Hematopoietic multipotent progenitor cell treated with erythropoietin and hydrocortisone succinate and interleukin-3 and kit ligand, for 15 days (in vitro differentiated cells): Measurements from ENCODE around the gene MRPL38.

Experiments
- DNase-seq: peaks from one replicate; pipeline ENCODE4 v3.0.0-alpha.2; 2015; ENCODE audit warnings: low spot score

The MRPL38 gene

DNA sequence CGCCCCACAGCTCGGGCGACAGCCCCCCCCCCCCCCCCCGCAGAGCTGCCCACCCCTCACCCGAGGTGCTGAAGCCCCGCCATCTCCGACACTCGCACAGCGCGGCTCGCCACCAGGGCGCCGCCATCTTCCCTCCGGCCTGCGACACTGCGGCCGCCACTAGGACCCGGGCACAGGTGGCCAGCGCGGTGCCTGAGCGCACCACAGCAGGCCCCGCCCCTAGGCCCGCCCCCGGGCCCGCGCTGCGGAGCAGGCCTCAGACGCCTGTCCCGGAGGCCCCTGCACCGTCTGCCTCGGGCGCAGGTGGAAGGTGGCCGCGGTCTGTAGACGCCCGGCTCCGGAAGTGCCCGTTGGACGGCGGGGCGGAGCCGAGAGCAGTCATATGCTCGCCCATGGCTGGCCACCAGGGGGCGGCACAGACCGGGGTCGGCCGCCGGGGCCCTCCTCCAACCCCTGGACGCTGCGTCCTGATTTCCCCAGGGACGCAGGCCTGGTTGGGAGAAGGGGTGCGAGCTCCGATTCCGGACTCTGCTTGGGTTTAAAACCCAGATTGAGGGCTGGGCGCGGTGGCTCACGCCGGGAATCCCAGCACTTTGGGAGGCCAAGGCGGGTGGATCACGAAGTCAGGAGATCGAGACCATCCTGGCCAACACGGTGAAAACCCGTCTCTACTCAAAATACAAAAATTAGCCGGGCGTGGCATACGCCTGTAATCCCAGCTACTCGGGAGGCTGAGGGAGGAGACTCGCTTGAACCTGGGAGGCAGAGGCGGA lies at the start of gene MRPL38:
TSS of gene MRPL38 (minus strand) at position 136 of the 773 bp plus-strand sequence. CDS start at position 127, 9 bp downstream.
- peak; percentile 89 for DNase-seq

DNA sequence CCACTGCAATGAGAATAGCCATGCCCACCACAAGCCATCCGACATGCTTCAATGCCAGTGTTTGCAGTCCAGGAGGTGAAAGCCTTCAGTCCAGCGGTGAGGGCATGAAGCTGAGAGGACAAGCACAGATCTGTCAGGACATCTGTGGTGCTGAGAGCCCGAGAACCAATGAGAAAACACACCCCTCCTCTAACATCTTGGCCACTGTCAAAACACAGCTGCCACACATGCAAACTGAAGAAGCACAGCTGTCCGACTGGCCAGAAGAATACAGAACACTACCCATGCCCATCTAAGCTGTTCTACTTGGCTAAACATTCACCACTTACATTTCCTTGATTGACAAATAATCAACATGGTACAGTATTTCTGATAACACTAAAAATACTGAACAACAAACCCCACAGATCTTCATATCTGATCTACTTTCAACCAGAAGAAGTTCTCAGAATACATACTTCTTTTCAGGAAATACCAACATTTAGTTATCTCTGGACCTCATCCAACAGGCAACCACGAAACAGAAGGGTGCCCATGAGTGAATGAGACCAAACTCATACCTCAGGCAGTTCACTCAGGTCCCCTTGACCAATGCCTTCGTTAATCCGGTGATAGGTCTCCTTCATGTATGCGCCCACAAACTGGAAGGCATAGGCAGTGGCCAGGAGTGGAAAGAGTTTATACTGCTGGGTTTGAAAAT lies 46.3 kb upstream of the MRPL38 start:
- peak; percentile 56 for DNase-seq

DNA sequence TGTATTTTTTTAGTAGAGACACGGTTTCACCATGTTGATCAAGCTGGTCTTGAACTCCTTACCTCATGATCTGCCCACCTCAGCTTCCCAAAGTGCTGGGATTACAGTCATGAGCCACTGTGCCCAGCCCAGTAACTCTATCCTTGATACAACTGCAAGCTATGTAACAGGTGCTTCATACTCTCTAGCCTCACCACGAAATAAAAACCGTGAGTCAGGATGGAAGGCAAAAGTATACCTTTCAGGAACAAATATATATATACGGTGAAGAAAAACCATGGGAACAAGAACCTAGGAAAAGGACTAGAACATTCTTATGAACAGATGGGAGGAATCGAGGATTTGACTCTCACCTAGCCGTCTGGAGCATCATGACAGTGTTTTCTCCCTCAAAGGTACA lies 45.7 kb upstream of the MRPL38 start:
- no peak for DNase-seq

DNA sequence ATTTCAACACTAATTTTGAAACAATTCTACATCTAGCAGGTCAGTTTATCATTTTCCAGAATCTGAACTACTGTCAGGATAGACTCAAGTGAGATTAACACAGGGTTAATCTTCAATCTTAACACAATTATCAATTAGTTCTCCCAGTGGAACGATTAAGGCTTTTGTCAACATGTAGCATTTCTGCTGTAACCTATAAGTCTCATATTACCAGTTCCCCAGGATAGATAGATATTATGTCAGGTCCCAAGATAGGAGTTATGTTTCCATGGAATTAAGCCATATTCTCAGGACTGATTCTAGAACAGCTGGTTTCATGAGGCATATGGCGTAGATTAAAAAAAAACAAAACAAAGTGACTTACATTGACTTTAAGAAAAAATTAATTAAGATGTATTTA lies 40.5 kb upstream of the MRPL38 start:
- no peak for DNase-seq

- no peak for DNase-seq
Observed at GRCh38 chr17:75943491-75943890, 38.8 kb upstream of the MRPL38 start.

DNA sequence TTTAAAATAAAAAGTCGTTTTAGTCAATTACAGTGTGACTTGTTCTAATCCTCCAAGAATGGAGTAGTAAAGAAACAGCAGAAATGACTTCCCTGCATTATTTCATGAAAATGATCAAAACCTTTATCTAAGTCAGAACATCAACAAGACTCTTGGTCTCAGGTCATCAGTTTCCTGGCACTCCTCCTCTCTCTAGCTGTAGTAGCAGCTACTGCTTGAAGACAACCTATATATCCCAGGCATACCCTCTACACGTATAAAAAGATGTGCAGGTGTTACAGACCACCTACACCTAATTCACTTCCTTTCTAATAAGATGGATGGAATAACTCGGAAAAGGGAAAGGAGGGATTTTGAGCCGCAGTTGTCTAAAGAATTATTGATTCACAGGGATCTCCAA lies 37.8 kb upstream of the MRPL38 start:
- DNase-seq: no peak

DNA sequence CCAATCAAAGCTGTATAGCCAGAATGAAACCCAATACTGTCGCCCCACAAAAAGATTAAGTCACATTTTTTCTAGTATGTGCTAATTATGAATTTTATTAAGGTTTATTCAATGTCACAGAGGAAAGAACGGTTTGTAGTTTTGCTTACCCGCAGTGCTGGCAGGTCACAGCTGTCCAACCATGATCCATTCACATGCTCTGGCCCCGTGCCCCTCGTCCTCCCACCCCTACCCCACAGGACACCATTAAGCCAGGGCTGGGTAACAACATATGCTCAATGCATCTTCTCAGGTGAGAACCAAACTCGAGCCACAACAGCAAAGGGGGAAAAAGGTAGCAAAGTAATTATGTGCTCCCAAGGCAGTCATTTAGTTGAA lies 36.7 kb upstream of the MRPL38 start:
- DNase-seq: no peak

DNA sequence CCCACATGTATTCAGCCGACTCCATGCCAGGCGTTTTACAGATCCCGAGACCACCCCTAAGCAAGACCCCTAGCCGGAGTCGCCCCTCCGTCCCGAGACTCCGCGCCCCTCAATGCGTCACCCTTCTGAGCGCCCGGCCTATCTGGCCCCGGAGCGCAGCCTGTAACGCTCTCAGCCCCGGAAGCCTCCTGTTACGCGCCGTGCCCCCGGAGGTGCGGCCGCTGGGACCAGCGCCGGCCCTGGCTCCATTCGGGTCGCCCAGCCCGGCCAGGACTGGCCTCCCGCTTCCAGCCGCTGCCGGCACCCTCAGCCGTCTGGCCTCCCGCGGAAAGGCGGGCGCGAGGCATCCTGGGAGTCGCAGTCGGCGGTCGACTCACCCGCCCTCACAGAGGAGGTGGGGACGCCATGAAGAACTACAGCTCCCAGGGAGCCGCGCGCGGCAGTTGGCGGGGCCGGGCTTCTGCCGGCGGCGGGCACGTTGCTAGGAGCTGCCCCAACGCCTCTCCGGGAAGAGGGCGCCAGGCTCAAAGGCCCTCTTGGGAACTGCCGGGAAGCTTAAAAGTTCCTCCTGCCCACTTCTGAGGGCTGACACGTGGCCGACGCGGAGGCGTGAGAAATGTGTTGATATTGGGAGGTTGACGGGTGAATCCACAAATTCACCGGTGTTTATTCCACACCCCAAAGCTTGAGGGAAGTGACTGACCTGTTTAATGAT lies 36.2 kb upstream of the MRPL38 start, which contains the start of gene FBF1:
TSS of gene FBF1 (minus strand) at position 316 of the 715 bp plus-strand sequence. CDS start 2,893 bp downstream, outside the sequence.
- DNase-seq: peak; percentile 90

DNA sequence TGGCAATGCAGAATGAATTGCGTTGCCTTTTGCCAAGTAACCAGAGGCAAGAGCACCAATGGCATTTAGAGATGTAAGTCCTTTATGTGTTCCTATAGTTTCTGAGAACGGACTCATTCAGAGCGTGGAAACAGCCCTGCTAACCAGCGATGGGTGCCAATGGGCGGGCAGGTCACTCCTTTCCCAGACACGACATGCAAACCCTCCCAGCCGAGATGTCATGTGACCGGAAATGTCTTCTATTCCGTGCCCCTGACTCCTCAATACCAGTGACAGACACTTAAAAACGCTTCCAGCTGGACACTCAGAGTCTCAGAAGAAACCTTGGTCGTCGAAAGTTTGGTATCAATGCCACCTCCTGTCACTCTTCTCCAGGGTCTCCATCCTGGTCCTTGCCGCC lies 33.0 kb upstream of the MRPL38 start:
- DNase-seq: no peak

DNA sequence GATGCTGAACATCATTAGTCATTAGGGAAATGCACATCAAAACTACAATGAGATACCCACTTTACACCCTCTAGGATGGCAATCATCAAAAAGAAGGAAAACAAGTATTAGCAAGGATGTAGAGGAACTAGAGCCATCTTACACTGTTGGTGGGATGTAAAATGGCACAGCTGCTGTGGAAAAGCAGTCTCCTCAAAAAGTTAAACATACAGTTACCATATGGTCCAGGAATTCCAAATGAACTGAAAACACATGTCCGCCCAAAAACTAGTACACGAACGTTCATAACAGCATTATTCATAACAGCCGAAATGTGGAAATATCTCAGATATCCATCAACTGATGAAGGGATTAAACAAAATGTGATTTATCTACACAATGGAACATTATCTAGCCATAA lies 29.1 kb upstream of the MRPL38 start:
- no peak for DNase-seq

- DNase-seq: no peak
Observed at GRCh38 chr17:75932852-75933251, 28.2 kb upstream of the MRPL38 start.

DNA sequence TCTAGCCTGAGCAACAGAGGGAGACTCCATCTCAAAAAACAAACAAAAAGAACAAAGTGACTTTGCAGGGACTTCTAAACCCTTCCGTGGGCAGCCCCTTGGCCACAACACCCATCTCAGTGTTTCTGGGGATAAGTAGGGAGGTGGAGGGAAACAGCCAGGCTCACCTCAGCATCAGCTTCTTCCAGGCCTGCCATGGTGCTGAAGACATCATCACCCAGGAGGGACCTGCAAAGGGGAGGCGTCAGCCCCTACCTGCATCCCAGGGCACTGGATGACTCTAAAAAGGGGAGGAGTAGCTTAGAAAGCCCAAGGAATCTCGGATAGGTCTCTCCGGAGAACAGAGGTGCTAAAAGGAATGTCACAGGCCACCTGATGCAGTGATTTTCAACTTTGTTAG lies 26.4 kb upstream of the MRPL38 start:
- no peak for DNase-seq

GRCh38 chr17:75927286-75927922 lies 22.7 kb upstream of the MRPL38 start:
- DNase-seq: peak; percentile 15

DNA sequence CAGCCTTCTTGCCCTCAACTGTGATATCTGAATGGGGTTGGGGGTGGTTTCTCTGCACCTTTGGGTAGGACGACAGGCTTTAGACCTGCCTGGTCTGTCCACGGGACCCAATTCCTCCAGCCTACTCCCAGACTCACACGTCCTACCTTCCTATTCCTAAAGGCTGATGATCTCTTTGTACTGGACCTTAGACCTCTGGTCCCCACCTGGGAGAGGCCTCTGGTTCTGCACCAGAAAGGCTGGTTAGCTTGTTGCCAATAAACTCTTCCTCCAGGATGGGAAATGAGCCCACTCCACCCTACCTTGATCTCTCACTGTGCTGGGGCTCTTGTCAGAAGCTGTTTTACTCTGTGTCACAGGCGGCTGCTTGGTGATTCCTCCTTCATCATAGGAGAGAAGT lies 21.8 kb upstream of the MRPL38 start:
- no peak for DNase-seq

GRCh38 chr17:75925912-75926311 lies 21.2 kb upstream of the MRPL38 start:
- no peak for DNase-seq

- no peak for DNase-seq
Observed at GRCh38 chr17:75925103-75925502, 20.4 kb upstream of the MRPL38 start.

GRCh38 chr17:75922963-75923874 lies 18.5 kb upstream of the MRPL38 start:
- no peak for DNase-seq

GRCh38 chr17:75922173-75922961 lies 17.7 kb upstream of the MRPL38 start:
- DNase-seq: no peak

- DNase-seq: no peak
Observed at GRCh38 chr17:75921596-75921995, 16.9 kb upstream of the MRPL38 start.

DNA sequence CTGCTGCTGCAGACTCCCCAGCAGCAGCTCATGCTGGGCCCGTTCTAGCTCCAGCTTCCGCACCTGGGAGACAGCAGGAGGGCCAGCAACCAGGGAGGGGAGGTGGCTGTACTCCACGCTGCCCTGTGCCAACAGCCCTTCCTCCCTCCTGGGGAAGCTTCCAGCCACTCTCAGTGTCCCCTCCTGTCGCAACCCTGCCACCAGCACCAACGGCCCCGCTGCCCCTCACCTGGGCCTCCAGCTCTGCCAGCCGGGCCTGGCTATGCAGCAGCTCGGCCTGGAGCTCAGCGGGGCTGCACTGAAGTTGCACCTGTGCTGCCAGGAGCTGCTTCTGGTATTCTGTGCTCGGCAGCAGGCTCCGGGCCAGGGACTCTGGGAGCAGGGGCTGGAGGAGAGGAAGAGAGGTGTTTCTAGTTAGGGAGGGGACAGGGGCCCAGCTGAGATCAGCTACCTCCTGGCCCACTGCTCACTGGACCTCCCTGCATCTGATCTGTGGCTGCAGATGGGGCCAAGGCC lies 15.4 kb upstream of the MRPL38 start:
- no peak for DNase-seq
